Measurements from ENCODE around the gene HIPK1. TPM values are rescaled to one million over a fixed set of nuclear protein-coding genes. Genes with fewer than 3 reads are reported as not detected.
"Not testable (repeated sequence)": the region's sequence is repeated elsewhere in the genome, so short reads cannot be mapped to it uniquely, and the experiment has no call there.

The HIPK1 gene
- total and polyA plus RNA-seq, 10 donors = 7.1 to 92.3 (median 75.5) TPM

GRCh38 chr1:114003431-114003830 is 74.3 kb downstream of the HIPK1 start:
- DNase-seq = no peak
- Histone ChIP-seq H3K4me3 (no peak overlapping the region), H3K36me3 (no peaks in the 10 kb centered on the region), H3K4me1 (peaks cover 0 to under 1% (median 0%) of the 10 kb centered on the region in 6 donors), H3K9me3 (no peaks in the 10 kb centered on the region), H3K27ac (peak overlapping the region in 2 of 8 donors; percentile 5 to 33), H3K27me3 (replicated peaks in 1 of 7) (no peaks in the 10 kb centered on the region)
- WGBS, 5 donors = 39 to 46% (median 41%) methylated on average over 5 of the region's 5 CpGs
- intact Hi-C loops (cut with DNase I; ENCODE audit: low total_unique reads) = no loop called here
- no peak for TF ChIP-seq POLR2A (IDR thresholded peaks at IDR 0.05)
- TF ChIP-seq POLR2AphosphoS5 (IDR thresholded peaks at IDR 0.05) = no peak
- no peak for TF ChIP-seq CTCF (IDR thresholded peaks at IDR 0.05 in 8 of 11, conservative IDR thresholded peaks at IDR 0.05 in 3 of 11)

GRCh38 chr1:114006825-114007224 is 77.7 kb downstream of the HIPK1 start:
- H3K4me1 ChIP-seq = not testable (repeated sequence)

DNA sequence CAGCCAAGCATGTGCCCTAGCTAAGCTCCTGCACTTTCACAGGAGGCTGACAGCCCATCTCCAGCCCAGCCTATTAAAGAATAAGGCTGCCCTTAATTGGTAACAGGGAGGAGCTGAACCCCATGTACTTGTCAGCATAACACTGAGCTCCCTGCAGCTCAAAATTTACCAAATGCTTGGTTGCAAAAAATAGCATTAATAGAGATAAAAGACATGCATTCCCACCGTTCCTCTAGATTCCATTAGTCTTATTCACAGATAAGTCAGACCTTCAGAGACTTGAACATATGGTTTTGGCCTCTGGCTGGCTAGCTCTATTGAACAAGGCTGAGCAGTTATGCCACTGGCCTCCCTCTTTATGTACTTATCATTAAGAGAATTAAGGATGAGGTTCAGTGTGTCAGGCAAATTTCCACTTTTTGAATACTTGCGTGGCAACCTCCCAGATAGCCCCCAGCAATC is 79.4 kb downstream of the HIPK1 start:
- no peak for DNase-seq
- Histone ChIP-seq H3K36me3 (no peaks in the 10 kb centered on the region), H3K4me3 (no peak overlapping the region), H3K9me3 (no peaks in the 10 kb centered on the region), H3K4me1 (no peaks in the 10 kb centered on the region), H3K27ac (no peak overlapping the region), H3K27me3 (replicated peaks in 1 of 7) (no peaks in the 10 kb centered on the region)
- 78 to 94% (median 82%) methylated on average over 2 of the region's 2 CpGs for WGBS, 5 donors
- TF ChIP-seq POLR2A (IDR thresholded peaks at IDR 0.05) (no peak), CTCF (IDR thresholded peaks at IDR 0.05 in 8 of 11, conservative IDR thresholded peaks at IDR 0.05 in 3 of 11) (no peak), POLR2AphosphoS5 (IDR thresholded peaks at IDR 0.05) (no peak)
- intact Hi-C loops (cut with DNase I; ENCODE audit: low total_unique reads) = no loop called here

More at GRCh38 chr1:114006825-114007224, 77.7 kb downstream of the HIPK1 start:
- intact Hi-C loops (cut with DNase I; ENCODE audit: low total_unique reads); DNase-seq; H3K36me3 ChIP-seq; H3K27me3 ChIP-seq (replicated peaks in 1 of 7); H3K27ac ChIP-seq; H3K4me3 ChIP-seq; H3K9me3 ChIP-seq: not testable (repeated sequence)
- 70 to 82% (median 72%) methylated on average over 4 of the region's 4 CpGs for WGBS, 5 donors

- no peaks in the 10 kb centered on the region for H3K4me1 ChIP-seq
- DNase-seq = no peak
- H3K36me3 ChIP-seq = no peaks in the 10 kb centered on the region
- intact Hi-C loops (cut with DNase I; ENCODE audit: low total_unique reads) = no loop called here
- TF ChIP-seq POLR2A (IDR thresholded peaks at IDR 0.05) (no peak), POLR2AphosphoS5 (IDR thresholded peaks at IDR 0.05) (no peak), CTCF (IDR thresholded peaks at IDR 0.05 in 8 of 11, conservative IDR thresholded peaks at IDR 0.05 in 3 of 11) (no peak)
- H3K9me3 ChIP-seq = no peaks in the 10 kb centered on the region
- H3K27ac ChIP-seq = no peak overlapping the region
- H3K4me3 ChIP-seq = no peak overlapping the region
- no peaks in the 10 kb centered on the region for H3K27me3 ChIP-seq (replicated peaks in 1 of 7)
These were observed 79.9 kb downstream of the HIPK1 start for GRCh38 chr1:114008993-114009392.

- Histone ChIP-seq H3K27me3 (replicated peaks in 1 of 7) (peaks cover 0 to under 1% (median 0%) of the 10 kb centered on the region in 7 donors), H3K9me3 (no peaks in the 10 kb centered on the region), H3K4me1 (no peaks in the 10 kb centered on the region), H3K36me3 (no peaks in the 10 kb centered on the region), H3K27ac (no peak overlapping the region), H3K4me3 (no peak overlapping the region)
- TF ChIP-seq POLR2A (IDR thresholded peaks at IDR 0.05) = no peak
- TF ChIP-seq POLR2AphosphoS5 (IDR thresholded peaks at IDR 0.05) = no peak
- TF ChIP-seq CTCF (IDR thresholded peaks at IDR 0.05 in 8 of 11, conservative IDR thresholded peaks at IDR 0.05 in 3 of 11) = no peak
- DNase-seq = no peak
- 65 to 87% (median 72%) methylated on average over 1 of the region's 1 CpG for WGBS, 5 donors
- intact Hi-C loops (cut with DNase I; ENCODE audit: low total_unique reads) = no loop called here
These were observed 80.3 kb downstream of the HIPK1 start for GRCh38 chr1:114009393-114009792.

Measured in spleen (tissue), 11 donors.